Right lobe of liver (tissue), 4 donors: ENCODE results near the gene KLHL35.

Source experiments
- CTCF ChIP-seq, 4 donors: fragments of 200-600 bp in 3 of 4; fragments of 450-650 bp in 1 of 4; IDR thresholded peaks; one replicate each; pipeline versions ENCODE4 v1.5.1 to v1.8.0; 2016 to 2022; ENCODE audit warnings: antibody characterized with exemption in 4 of 4, mild to moderate bottlenecking in 2 of 4
- POLR2A ChIP-seq: fragments of 450-650 bp; IDR thresholded peaks from one replicate; pipeline ENCODE4 v1.6.1; 2017; ENCODE audit warnings: antibody characterized with exemption, mild to moderate bottlenecking
- donor health status: DM: no; HTN: no; CAD: no.
- donor health status: DM: no; HTN: no; CAD: no.
- donor health status: DM: no; HTN: yes; CAD: no.

- TF ChIP-seq CTCF (IDR thresholded peaks at IDR 0.05): peak in 2 of 4 donors; percentile 10 to 15
- TF ChIP-seq POLR2A: no peak
Observed at GRCh38 chr11:75425422-75425821, 7.6 kb downstream of the KLHL35 start.
